GM10266 (cell line): ENCODE data around the gene ADCY6.

ENCODE experiments used
- DNase-seq: peaks from one replicate; pipeline ENCODE4 v3.0.0; 2012; ENCODE audit errors: extremely low spot score
- TF ChIP-seq, protein P1 (sequence below): IDR thresholded peaks from 2 replicates; pipeline ENCODE4 v1.5.1; 2012; ENCODE audit warnings: mild to moderate bottlenecking, low read depth; ENCODE audit not compliant: control insufficient read depth, insufficient read depth; ENCODE audit errors: missing control alignments

The ADCY6 gene

GRCh38 chr12:48814262-48815125 lies 25.6 kb upstream of the ADCY6 start:
- TF ChIP-seq, protein P1, sequence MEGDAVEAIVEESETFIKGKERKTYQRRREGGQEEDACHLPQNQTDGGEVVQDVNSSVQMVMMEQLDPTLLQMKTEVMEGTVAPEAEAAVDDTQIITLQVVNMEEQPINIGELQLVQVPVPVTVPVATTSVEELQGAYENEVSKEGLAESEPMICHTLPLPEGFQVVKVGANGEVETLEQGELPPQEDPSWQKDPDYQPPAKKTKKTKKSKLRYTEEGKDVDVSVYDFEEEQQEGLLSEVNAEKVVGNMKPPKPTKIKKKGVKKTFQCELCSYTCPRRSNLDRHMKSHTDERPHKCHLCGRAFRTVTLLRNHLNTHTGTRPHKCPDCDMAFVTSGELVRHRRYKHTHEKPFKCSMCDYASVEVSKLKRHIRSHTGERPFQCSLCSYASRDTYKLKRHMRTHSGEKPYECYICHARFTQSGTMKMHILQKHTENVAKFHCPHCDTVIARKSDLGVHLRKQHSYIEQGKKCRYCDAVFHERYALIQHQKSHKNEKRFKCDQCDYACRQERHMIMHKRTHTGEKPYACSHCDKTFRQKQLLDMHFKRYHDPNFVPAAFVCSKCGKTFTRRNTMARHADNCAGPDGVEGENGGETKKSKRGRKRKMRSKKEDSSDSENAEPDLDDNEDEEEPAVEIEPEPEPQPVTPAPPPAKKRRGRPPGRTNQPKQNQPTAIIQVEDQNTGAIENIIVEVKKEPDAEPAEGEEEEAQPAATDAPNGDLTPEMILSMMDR, result peak; percentile 100
- DNase-seq, result peak; percentile 93

DNA sequence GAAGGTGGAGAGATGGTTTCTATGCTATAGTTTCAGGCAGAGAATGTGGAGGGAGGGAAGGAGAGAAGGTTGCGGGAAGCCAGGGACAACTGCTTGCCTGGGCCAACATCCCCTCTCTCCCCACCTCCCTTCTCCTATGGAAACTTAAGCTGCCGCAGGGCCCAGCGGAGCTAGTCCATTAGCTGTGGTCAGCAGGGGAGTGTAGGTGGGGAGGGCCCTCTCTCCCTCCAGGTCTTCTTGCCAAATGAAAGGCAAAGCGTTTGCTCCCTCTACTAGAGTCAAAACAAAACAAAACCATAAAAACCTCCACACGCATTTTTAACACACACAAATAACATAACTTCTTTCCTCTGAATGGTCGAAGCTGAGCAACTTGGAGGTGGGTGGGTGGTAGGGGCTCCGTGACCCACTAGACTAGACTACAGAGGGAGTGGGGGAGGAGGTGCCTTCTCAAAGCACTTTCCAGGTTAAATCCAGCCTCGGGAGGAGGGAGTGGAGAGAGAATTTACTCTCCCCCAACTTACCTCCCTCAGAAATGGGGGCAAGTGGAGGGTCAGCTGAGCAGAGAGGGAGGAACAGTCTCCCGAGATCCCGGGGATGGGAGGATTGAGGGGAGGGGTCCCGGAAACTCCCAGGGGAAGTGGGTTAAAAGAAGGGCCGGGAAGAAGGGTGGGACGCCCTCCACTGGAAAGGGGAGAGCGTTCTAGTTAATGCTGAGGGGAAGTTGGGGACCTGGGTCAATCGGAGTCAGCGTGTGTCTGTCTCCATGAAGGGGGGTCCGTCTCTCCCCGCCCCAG lies 24.8 kb upstream of the ADCY6 start:
- DNase-seq, result no peak

GRCh38 chr12:48812389-48812788 lies 23.5 kb upstream of the ADCY6 start:
- no peak for DNase-seq
- TF ChIP-seq, protein P1, result no peak

More for the DNA sequence above, 24.8 kb upstream of the ADCY6 start:
- TF ChIP-seq, protein P1, result no peak

- no peak for DNase-seq
- TF ChIP-seq, protein P1, result no peak
Observed at GRCh38 chr12:48811437-48812090, 22.7 kb upstream of the ADCY6 start.

- TF ChIP-seq, protein P1, result no peak
- DNase-seq, result no peak
Observed at GRCh38 chr12:48810903-48811431, 22.1 kb upstream of the ADCY6 start.

DNA sequence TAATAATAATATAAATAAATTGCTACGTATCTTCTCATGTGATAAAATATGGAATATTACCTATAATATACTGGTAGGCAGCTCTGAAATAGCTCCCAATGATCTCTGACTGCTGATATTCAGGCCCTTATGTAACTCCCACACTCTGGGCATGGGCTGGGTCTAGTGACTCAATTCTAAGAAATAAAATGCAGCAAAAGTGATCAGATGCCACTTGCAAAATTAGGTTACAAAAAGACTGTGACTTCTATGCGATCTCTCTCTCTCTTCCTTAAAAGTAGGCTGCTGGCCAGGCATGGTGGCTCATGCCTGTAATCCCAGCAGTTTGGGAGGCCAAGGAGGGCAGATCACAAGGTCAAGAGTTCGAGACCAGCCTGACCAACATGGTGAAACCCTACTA lies 19.1 kb upstream of the ADCY6 start:
- TF ChIP-seq, protein P1, result no peak
- DNase-seq, result no peak

- TF ChIP-seq, protein P1, result no peak
- no peak for DNase-seq
Observed at GRCh38 chr12:48803675-48804074, 14.8 kb upstream of the ADCY6 start.
